ENCODE measurements around the gene BNC2. TPM values are rescaled to one million over a fixed set of nuclear protein-coding genes. Genes with fewer than 3 reads are reported as not detected.
A peak's percentile ranks its signal among the peaks of the same experiment; 100 is the strongest.

The BNC2 gene
- total RNA-seq, 1 donor from 2014 or later, result 15.2 TPM

GRCh38 chr9:16718952-16719351 is 151.5 kb downstream of the BNC2 start:
- H3K9me3 Mint-ChIP-seq (ENCODE audit: unreplicated experiment), result no peaks in the 10 kb centered on the region
- DNase-seq, result no peak
- TF ChIP-seq, protein P1, sequence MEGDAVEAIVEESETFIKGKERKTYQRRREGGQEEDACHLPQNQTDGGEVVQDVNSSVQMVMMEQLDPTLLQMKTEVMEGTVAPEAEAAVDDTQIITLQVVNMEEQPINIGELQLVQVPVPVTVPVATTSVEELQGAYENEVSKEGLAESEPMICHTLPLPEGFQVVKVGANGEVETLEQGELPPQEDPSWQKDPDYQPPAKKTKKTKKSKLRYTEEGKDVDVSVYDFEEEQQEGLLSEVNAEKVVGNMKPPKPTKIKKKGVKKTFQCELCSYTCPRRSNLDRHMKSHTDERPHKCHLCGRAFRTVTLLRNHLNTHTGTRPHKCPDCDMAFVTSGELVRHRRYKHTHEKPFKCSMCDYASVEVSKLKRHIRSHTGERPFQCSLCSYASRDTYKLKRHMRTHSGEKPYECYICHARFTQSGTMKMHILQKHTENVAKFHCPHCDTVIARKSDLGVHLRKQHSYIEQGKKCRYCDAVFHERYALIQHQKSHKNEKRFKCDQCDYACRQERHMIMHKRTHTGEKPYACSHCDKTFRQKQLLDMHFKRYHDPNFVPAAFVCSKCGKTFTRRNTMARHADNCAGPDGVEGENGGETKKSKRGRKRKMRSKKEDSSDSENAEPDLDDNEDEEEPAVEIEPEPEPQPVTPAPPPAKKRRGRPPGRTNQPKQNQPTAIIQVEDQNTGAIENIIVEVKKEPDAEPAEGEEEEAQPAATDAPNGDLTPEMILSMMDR (IDR thresholded peaks at IDR 0.05; ENCODE audit: partially characterized antibody, unreplicated experiment), result no peak
- H3K36me3 Mint-ChIP-seq (ENCODE audit: unreplicated experiment), result no peaks in the 10 kb centered on the region
- H3K27me3 Mint-ChIP-seq (ENCODE audit: unreplicated experiment), result no peaks in the 10 kb centered on the region
- peaks cover 35% of the 10 kb centered on the region for H3K4me1 Mint-ChIP-seq (ENCODE audit: low read depth, unreplicated experiment)
- H3K27ac Mint-ChIP-seq (ENCODE audit: unreplicated experiment), result no peak overlapping the region
- no peak overlapping the region for H3K4me3 Mint-ChIP-seq (ENCODE audit: unreplicated experiment)

DNA sequence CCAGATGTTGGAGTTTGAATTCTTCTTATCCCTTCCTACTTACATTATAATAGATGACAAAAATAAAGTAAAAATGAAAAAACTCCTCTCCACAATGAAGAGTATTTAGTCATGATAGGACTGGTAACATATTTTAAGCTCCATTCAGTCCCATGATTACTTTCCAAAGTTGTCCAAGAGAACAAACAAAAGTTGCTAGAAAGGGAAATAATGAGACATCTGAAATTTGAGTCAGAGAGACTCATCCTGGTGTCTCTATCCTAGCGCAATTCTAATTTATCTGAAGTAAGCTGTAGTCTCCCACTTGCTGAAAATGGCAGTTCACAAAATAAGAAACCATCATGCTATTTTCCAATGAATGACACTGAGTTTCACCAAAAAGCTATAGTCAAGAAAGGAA is 152.2 kb downstream of the BNC2 start:
- no peak for DNase-seq
- TF ChIP-seq, protein P1 (IDR thresholded peaks at IDR 0.05; ENCODE audit: partially characterized antibody, unreplicated experiment), result no peak
- H3K4me1 Mint-ChIP-seq (ENCODE audit: low read depth, unreplicated experiment), result peaks cover 37% of the 10 kb centered on the region
- H3K9me3 Mint-ChIP-seq (ENCODE audit: unreplicated experiment), result no peaks in the 10 kb centered on the region
- H3K4me3 Mint-ChIP-seq (ENCODE audit: unreplicated experiment), result no peak overlapping the region
- H3K27me3 Mint-ChIP-seq (ENCODE audit: unreplicated experiment), result no peaks in the 10 kb centered on the region
- no peak overlapping the region for H3K27ac Mint-ChIP-seq (ENCODE audit: unreplicated experiment)
- H3K36me3 Mint-ChIP-seq (ENCODE audit: unreplicated experiment), result no peaks in the 10 kb centered on the region

DNA sequence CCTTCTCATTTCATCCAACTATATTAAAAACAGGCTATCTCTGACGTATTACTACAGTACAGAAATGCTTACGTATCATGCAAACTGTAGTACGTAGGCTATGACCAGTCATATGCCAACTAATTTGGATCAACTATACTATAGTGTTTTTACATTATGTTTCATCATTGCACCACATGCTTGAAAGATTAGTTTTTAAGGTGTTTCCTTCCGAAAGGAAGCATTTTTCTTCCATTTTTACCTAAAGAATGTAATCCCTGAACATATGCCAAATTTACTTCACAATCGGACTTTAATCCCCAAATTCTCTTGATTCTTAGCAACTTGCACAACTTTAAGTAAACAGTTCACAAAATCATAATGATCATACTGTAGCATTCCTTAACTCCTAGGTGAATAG is 153.9 kb downstream of the BNC2 start:
- Mint-ChIP-seq H3K27ac (ENCODE audit: unreplicated experiment) (no peak overlapping the region), H3K4me3 (ENCODE audit: unreplicated experiment) (no peak overlapping the region), H3K27me3 (ENCODE audit: unreplicated experiment) (no peaks in the 10 kb centered on the region), H3K36me3 (ENCODE audit: unreplicated experiment) (no peaks in the 10 kb centered on the region), H3K4me1 (ENCODE audit: low read depth, unreplicated experiment) (peaks cover 50% of the 10 kb centered on the region), H3K9me3 (ENCODE audit: unreplicated experiment) (no peaks in the 10 kb centered on the region)
- DNase-seq, result no peak
- TF ChIP-seq, protein P1 (IDR thresholded peaks at IDR 0.05; ENCODE audit: partially characterized antibody, unreplicated experiment), result no peak

DNA sequence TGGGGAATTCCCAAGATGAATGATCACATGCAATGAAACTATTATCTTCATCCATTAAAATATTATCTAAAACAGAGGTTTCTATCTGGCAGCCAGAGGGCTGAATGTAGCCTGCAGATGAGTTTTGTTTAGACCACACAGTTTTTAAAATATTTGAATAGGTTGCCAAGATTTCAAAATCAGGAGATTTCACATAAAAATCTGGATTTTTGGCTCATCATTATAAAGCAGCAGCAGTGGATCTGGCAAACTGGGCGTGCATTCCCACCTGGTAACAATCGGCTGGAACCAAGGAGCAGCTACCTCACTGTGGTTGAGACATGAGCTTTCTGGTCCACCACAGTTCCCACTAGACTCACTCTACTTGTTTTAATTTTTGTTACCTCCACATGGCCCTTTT is 155.1 kb downstream of the BNC2 start:
- H3K9me3 Mint-ChIP-seq (ENCODE audit: unreplicated experiment), result peaks cover 7% of the 10 kb centered on the region
- H3K27ac Mint-ChIP-seq (ENCODE audit: unreplicated experiment), result no peak overlapping the region
- no peaks in the 10 kb centered on the region for H3K27me3 Mint-ChIP-seq (ENCODE audit: unreplicated experiment)
- no peak overlapping the region for H3K4me3 Mint-ChIP-seq (ENCODE audit: unreplicated experiment)
- no peak for DNase-seq
- H3K36me3 Mint-ChIP-seq (ENCODE audit: unreplicated experiment), result no peaks in the 10 kb centered on the region
- peaks cover 53% of the 10 kb centered on the region for H3K4me1 Mint-ChIP-seq (ENCODE audit: low read depth, unreplicated experiment)
- TF ChIP-seq, protein P1 (IDR thresholded peaks at IDR 0.05; ENCODE audit: partially characterized antibody, unreplicated experiment), result no peak

DNA sequence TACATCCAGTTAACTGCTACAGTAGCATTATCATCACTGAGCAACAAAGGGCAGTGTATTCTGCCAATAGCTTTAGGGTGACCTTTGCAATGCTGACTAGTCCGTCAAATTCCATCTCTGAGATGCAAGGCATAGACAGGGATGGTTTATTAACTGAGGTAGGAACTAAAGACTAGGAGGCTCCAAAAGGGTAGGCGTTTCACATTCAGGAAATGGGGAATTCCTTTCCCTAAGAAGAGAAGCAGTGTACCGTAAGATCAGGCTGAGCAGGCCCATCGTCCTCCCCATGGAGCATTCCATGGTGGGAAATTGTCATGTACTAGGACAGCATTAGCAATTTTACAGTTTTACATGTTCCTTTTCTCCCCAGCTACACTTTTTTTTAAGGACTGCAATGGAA is 157.7 kb downstream of the BNC2 start:
- Mint-ChIP-seq H3K9me3 (ENCODE audit: unreplicated experiment) (peaks cover 13% of the 10 kb centered on the region), H3K36me3 (ENCODE audit: unreplicated experiment) (no peaks in the 10 kb centered on the region), H3K4me3 (ENCODE audit: unreplicated experiment) (no peak overlapping the region), H3K27me3 (ENCODE audit: unreplicated experiment) (peaks cover 7% of the 10 kb centered on the region), H3K4me1 (ENCODE audit: low read depth, unreplicated experiment) (peaks cover 65% of the 10 kb centered on the region), H3K27ac (ENCODE audit: unreplicated experiment) (peak overlapping the region; percentile 46)
- TF ChIP-seq, protein P1 (IDR thresholded peaks at IDR 0.05; ENCODE audit: partially characterized antibody, unreplicated experiment), result no peak
- no peak for DNase-seq
